C1 segment of cervical spinal cord (tissue), 14 donors: ENCODE data around the gene THBD.

Source experiments
- DNase-seq, 14 donors: peaks; one replicate each; lab custom pipeline; 2025; lab: John Stamatoyannopoulos, UW

THBD gene

DNA sequence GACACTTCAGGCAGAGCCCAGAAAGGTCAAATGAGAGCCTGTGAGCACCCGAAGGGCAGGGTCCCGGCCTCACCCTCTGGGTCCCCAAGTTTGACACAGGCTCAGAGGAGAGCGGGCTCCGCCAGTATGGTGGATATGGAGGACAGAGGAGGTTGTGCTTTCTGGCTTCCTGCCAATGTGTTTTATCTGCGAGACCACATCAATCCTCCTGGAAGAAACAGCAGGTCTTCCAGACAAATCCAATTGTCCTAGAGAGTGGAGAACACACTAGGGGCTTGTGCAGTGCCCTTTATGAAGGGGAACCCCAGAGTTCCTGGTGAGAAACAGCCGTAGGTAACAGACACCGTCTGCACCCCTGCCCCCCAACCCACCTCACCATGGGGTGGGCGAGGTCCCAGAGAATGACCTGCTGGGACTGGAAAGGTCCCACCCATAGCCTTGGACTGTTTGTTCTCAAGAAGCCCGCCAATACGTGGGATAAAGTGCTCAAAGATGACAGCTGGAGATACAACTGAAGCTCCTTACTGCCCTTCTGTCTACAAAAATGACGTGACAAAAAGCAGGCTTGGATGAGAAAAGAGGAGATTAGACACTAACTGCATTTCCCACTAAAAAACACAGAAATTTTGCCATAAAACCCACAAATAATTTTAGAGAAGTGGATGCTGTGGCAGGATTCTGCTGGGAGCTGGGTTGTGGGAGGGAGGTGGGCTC lies 38.3 kb downstream of the THBD start:
- DNase-seq: no peak

DNA sequence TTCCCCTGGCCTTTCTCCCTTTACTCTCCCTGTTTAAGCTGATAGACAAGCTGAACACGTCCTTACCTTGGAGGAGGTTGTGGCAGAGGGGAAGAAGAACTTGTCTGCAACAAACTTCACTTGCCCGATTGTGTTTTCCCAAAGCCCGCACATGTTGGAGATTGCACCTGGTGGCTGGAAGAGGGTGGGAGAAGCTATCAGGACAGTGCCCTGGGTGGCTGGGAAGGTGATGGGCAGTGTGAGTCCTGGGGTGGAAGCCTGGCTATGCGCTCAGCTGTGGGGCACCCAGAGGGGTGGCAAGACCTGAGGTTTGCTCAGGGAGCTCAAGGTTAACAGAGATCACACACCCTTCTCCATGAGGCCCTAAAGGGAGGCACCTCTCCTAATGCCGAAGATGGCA lies 39.4 kb downstream of the THBD start:
- DNase-seq: no peak

DNA sequence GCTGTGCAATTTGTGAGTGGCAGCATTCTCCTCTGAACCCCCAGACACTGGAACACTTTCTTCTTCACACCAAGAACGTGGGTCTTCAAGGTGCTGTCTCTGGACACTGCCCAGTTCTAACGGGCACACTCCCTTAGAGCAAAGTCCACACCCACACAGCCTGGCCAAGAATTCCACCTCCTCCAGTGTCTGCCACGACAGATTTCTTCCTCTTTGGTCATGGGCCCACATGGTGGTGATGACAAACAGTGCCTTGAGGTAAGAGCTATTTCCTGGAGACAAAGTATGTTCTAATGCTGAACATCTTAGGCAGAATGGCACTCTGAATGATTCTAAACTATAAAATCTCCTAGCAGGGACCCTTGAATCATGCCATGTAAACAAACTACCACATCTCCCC lies 39.8 kb downstream of the THBD start:
- no peak for DNase-seq

DNA sequence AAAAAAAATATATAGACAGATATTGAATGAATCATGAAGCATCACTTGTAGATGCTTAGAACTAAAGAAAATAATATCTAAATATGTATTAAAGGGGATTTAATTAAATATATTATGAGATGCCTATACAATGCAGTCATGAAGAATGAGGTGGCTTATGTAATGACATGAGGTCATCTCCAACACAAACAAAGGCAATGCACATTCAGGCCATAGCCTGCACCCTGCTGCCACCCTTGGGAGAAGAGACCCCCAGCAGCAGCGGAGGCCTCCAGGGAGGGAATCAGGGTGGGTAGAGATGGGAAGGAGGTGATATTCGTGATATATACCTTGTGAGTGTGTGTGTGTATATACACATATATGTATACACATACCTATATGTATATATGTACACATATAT lies 40.8 kb downstream of the THBD start:
- no peak for DNase-seq

DNA sequence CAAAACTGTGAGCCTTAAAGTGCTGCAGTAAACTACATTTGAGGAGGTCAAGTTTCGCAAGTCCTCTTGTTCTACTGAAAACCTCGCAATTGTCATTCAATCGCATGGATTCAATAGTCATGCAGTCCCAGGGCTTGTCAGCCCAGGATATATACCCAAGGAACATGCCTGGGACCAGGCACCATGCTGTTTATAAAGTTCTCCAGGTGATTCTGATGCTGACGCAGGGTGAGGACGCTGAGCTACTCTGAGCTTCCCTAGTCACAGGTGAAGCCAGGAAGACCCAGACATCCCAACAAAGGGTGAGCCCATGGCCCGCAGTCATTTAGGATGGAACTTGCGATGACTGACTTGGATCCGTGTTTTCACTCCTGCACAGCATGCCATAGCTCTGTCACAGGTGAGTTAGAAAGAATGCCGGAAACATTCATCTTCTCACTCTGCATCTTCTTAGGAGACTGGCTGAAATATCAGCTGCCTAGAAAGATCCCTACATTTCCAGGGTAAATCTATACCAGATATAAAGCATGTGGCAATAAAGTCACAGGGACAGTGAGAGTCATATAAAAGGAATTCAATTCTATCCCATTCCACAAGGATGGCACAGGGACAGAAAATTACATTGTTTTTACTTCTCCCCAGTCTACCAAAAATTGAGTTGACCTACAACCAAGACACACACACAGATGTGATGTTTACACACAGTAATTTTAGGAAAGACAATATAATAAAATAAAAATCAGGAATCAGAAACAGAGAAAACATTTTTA lies 41.4 kb downstream of the THBD start:
- DNase-seq: no peak

DNA sequence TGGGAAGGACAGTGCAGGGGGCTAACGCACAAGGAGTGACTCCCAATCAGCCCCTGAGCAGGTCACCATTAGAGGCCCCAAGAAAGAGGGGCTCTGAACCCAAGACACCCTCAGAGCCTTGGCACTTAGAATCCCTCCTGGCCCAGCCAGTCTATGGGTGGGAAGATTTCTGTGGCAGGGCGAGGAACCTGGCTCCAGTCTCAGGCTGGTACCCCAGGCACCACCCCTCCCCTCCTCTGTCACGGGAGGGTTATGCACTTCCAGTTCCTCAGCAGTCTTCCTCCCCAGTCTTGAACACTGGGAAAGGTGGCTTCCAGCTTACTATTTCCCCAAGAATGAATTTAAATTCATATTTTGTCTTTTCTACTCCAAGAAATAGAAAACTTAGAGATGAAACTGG lies 42.0 kb downstream of the THBD start:
- DNase-seq: no peak

DNA sequence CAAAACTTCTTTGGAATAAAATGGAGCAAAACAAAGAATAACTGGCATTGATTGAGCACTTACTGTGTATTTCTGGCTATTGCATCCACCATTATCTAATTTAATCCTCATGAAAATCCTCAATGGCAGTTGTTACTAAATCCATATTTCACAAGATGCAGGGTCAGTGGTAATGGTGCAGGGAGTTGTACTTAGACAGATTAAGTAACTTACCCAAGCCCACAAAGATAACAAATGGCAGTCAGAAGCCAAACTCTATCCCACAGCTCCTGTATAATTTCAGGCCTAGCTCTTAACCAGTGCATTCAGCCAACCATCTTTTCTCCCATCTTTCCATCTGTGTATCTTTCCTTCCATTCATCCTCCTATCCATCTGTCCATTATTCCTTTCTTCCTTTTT lies 43.7 kb downstream of the THBD start:
- DNase-seq: no peak

DNA sequence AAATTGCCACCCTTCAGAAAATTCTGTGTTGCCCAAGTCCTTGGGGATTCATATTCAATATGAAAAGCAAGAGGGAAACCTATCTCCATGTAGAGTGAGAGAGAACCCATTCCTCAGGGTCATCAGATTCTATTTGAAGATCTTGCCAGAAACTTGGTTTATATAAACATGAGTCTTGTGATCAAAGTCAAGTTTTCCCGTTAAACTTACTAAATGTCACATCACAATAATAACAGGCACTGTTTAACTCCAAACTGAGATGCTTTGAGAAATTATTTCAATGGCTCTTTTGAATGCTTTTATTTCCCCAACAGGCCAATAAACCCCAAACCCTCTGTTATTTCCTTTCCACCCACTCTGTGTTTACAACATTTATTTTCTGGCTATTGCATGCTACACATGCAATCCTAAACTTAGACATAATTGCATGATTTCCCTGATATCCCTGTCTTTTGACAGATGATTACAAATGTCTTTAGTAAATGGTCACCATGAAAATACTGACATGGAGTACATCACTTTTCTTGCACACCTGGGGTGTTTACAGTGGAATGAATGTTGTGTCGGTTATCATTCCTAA lies 45.5 kb downstream of the THBD start:
- DNase-seq: no peak

DNA sequence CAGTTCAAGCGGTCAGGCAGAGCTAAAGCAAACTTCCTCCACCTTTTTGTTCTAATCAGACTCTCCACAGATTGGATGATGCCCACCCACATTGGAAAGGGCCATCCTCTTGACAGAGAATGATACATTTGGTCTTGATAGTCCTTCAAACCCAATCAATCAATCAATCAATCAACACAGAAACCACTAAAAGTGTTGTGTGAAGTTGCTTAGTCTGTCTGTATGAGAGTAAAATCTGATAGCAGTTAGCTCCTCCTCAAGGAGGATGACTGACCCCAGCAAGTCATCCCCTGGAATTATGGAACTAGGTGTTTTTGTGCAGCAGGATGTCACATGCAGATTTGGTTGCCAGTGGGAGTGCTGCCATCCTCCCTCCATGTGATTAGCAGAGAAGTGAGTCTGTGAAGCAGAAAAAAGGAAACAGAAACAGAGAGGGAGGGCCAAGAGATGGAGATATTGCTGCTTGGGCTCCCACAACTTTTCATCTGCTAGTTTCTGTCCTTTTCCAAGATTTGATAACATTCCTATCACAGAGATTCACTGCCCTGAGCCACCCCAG lies 46.3 kb downstream of the THBD start:
- no peak for DNase-seq

DNA sequence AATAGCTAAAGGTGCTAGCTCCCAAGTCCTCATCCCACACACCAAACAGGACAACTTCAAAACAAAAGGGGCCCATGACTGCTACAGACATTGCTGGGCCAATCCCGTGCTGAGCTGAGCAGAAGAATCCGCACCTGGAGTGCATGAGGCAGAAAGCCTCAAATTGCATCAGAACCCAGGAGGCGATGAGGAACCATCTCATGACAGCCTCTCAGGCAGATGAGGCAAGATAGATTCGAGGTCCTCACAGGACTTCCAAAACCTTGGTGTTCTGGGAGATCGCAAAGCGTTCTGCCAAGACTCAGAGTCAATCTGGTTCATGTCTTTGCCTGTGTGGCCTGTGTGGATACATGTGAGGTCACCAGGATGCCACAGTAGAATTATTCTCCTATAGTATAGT lies 47.2 kb downstream of the THBD start:
- no peak for DNase-seq

DNA sequence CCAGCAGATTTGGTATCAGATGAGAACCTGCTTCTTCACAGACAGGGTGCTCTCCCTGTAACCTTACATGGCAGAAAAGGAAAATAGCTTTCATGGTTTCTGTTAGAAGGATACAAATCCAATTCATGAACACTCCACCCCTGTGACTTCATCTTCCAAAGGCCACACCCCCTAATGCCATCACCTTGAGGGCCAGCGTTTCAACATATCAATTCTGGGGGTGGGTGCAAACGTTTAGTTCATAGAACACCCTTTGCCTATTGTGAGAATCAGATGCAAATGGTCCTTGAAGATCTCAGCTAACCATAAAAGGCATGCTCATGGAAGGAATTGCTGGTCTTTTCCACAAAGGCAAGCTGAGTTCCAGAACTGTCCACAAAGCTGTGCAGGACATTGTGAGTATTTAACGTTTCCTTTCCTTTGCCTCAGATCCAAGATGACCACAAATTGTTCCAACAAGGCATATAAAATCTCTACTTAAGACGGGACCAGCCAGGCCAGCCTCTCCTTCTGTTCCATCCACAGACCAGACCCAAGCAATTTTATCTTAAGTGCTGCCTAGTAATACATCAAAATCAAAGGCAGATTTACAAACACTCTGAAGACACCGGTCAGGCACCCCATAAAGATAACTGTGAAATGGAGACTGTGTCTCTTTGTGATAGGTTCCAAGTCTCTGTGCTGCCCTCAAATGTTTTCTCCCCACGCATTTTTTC lies 49.1 kb downstream of the THBD start:
- DNase-seq: no peak

DNA sequence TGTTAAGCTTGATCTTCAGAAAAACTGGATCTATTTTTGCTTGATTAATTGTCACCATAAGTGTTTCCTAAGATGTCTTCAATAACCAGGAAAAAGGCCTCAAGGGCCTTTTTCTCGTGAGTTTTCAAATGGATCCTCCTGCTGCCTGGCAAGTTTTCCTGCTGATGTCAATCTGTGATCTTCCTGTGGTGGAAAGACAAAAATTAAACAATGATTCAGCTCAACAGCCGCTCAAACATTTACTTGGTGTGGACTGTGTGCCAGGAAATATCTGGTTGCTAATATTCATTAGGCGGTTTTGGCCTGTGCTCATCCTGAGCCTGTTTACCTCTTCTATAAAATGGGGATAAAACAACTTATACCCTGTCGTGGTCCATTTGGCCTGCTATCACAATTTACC lies 49.7 kb downstream of the THBD start:
- no peak for DNase-seq

DNA sequence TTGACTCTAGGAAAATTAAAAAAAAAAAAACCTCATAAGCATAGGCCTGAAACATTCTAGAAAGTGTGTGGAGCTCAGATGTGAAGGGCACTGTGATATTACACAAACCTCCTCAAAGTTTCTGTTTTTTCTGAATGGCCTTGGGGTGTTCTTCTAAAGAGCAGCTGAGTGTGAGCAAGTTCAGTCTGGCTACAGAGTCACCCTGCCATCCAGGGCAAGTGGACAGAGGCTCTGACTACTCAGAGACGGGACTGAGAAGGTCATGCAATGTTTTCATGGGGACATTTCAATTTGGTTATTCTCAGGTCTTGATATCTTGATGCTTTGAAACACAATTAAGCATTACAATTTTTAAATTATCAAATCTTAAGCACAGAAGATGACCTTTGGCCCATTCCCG lies 51.0 kb downstream of the THBD start:
- DNase-seq: no peak

DNA sequence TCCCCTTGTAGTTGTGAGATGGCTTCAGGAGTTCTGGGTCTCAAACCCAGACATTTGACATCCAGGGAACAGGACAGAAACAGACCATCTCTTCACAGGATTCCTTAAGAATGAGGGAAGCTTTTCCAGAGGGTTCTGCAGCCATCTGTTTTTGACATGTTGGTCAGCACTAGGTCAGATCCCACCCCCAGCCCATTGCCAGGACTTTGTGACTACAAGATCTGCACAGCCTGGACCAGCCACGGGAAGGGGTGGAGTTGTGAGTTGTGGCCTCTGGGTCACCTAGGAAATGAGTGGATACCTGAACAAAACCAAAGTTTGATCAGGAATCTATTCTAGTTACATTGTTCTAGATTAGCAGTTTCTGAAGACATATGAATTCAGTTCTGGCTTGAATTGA lies 53.5 kb downstream of the THBD start:
- DNase-seq: no peak
